Activated T-cell treated with anti-CD3 and anti-CD28 coated beads, Interleukin-2, amount 50 U/mL, for 72 hours (primary cell): ENCODE data around the gene FCHSD2. TPM values are rescaled to one million over a fixed set of nuclear protein-coding genes. Genes with fewer than 3 reads are reported as not detected.
A peak's percentile ranks its signal among the peaks of the same experiment; 100 is the strongest.
"Not testable (repeated sequence)": the region's sequence is repeated elsewhere in the genome, so short reads cannot be mapped to it uniquely, and the experiment has no call there.

Experiments
- ATAC-seq, 2 donors: fragments of 150-1000 bp; cut with Tn5 transposase; replicated peaks in 1 of 2; 2 replicates each; pipeline ENCODE4 v1.10.0; 2021; ENCODE audit warnings: moderate library complexity in 2 of 2, mild to moderate bottlenecking in 1 of 2
- DNase-seq, 2 donors: peaks; one replicate each; pipeline ENCODE4 v3.0.0; 2021 to 2022; ENCODE audit warnings: mixed read lengths in 1 of 2
- H3K27ac Mint-ChIP-seq: one replicate; pipeline ENCODE4 v1.8.0; 2022; ENCODE audit warnings: mild to moderate bottlenecking, moderate library complexity, mixed read lengths
- H3K27me3 Mint-ChIP-seq: one replicate; pipeline ENCODE4 v1.8.0; 2022; ENCODE audit warnings: low read depth, mixed read lengths
- H3K36me3 Mint-ChIP-seq, 2 donors: one replicate each; pipeline ENCODE4 v1.8.0; 2022; ENCODE audit warnings: mixed read lengths in 2 of 2, mild to moderate bottlenecking in 1 of 2; ENCODE audit not compliant: insufficient read depth in 2 of 2
- H3K4me1 Mint-ChIP-seq: one replicate; pipeline ENCODE4 v1.8.0; 2022; ENCODE audit warnings: low read depth, mixed read lengths
- H3K4me3 Mint-ChIP-seq, 2 donors: one replicate each; pipeline ENCODE4 v1.8.0; 2022; ENCODE audit warnings: mild to moderate bottlenecking in 2 of 2, mixed read lengths in 2 of 2, moderate library complexity in 2 of 2
- H3K9me3 Mint-ChIP-seq, 2 donors: one replicate each; pipeline ENCODE4 v1.8.0; 2022; ENCODE audit warnings: mixed read lengths in 2 of 2
- total RNA-seq, 2 donors: library from RNA; stranded (reverse); gene quantifications; one replicate each; pipeline ENCODE4 v1.2.3, GENCODE V29; 2022

The FCHSD2 gene
- total RNA-seq, 2 donors from 2014 or later = 38.3 to 47.1 TPM

GRCh38 chr11:72981971-72982685 lies 160.0 kb downstream of the FCHSD2 start:
- H3K27ac Mint-ChIP-seq = no peak overlapping the region
- peaks cover 16% of the 10 kb centered on the region for H3K4me1 Mint-ChIP-seq
- DNase-seq (no peak), ATAC-seq (no peak)
- peaks cover 8 to 9% of the 10 kb centered on the region in 2 donors for H3K36me3 Mint-ChIP-seq
- H3K4me3 Mint-ChIP-seq = no peak overlapping the region
- H3K9me3 Mint-ChIP-seq = peaks cover 0 to 2% of the 10 kb centered on the region in 2 donors
- no peaks in the 10 kb centered on the region for H3K27me3 Mint-ChIP-seq

- Mint-ChIP-seq H3K9me3 (peaks cover 3 to 6% of the 10 kb centered on the region in 2 donors), H3K27me3 (no peaks in the 10 kb centered on the region), H3K4me1 (peaks cover 20% of the 10 kb centered on the region), H3K36me3 (peaks cover 12% of the 10 kb centered on the region in 2 donors), H3K27ac (peak overlapping the region; percentile 80), H3K4me3 (no peak overlapping the region)
- no peak for DNase-seq
- peak in 1 of 2 donors; percentile 47 for ATAC-seq
These were observed 161.0 kb downstream of the FCHSD2 start for GRCh38 chr11:72981080-72981479.

- H3K9me3 Mint-ChIP-seq, H3K4me3 Mint-ChIP-seq, H3K27ac Mint-ChIP-seq, H3K27me3 Mint-ChIP-seq, ATAC-seq, DNase-seq: not testable (repeated sequence)
- peaks cover 34% of the 10 kb centered on the region for H3K4me1 Mint-ChIP-seq
- H3K36me3 Mint-ChIP-seq = peaks cover 16 to 25% of the 10 kb centered on the region in 2 donors
These were observed 164.3 kb downstream of the FCHSD2 start for GRCh38 chr11:72977782-72978181.

GRCh38 chr11:72976522-72976892 lies 165.6 kb downstream of the FCHSD2 start:
- not testable (repeated sequence) for ATAC-seq, H3K4me3 Mint-ChIP-seq, H3K27ac Mint-ChIP-seq, H3K9me3 Mint-ChIP-seq, DNase-seq, H3K27me3 Mint-ChIP-seq
- Mint-ChIP-seq H3K4me1 (peaks cover 35% of the 10 kb centered on the region), H3K36me3 (peaks cover 16 to 25% of the 10 kb centered on the region in 2 donors)

GRCh38 chr11:72975778-72976521 lies 166.2 kb downstream of the FCHSD2 start:
- Mint-ChIP-seq H3K4me1 (peaks cover 38% of the 10 kb centered on the region), H3K4me3 (peak overlapping the region; percentile 5 to 7)

GRCh38 chr11:72974487-72975205 lies 167.5 kb downstream of the FCHSD2 start:
- Mint-ChIP-seq H3K4me1 (peaks cover 48% of the 10 kb centered on the region), H3K4me3 (peak overlapping the region in 1 of 2 donors; percentile 43), H3K36me3 (peaks cover 14 to 24% of the 10 kb centered on the region in 2 donors), H3K27ac (peak overlapping the region; percentile 86), H3K27me3 (no peaks in the 10 kb centered on the region), H3K9me3 (peaks cover 6 to 7% of the 10 kb centered on the region in 2 donors)
- DNase-seq = no peak
- no peak for ATAC-seq

More at GRCh38 chr11:72975778-72976521, 166.2 kb downstream of the FCHSD2 start:
- Mint-ChIP-seq H3K27me3 (no peaks in the 10 kb centered on the region), H3K9me3 (peaks cover 6 to 7% of the 10 kb centered on the region in 2 donors), H3K36me3 (peaks cover 16 to 25% of the 10 kb centered on the region in 2 donors), H3K27ac (peak overlapping the region; percentile 17)
- no peak for DNase-seq
- ATAC-seq = peak; percentile 79 to 90

- Mint-ChIP-seq H3K9me3 (peaks cover 3 to 7% of the 10 kb centered on the region in 2 donors), H3K4me1 (peaks cover 57% of the 10 kb centered on the region), H3K36me3 (peaks cover 9 to 19% of the 10 kb centered on the region in 2 donors), H3K4me3 (no peak overlapping the region), H3K27ac (no peak overlapping the region), H3K27me3 (no peaks in the 10 kb centered on the region)
- ATAC-seq (no peak), DNase-seq (no peak)
These were observed 169.5 kb downstream of the FCHSD2 start for GRCh38 chr11:72972496-72973128.

- ATAC-seq (no peak), DNase-seq (no peak)
- Mint-ChIP-seq H3K4me3 (no peak overlapping the region), H3K27ac (no peak overlapping the region), H3K4me1 (peaks cover 55% of the 10 kb centered on the region), H3K27me3 (no peaks in the 10 kb centered on the region), H3K36me3 (peaks cover 5 to 20% of the 10 kb centered on the region in 2 donors), H3K9me3 (peaks cover 0 to 4% of the 10 kb centered on the region in 2 donors)
These were observed 170.7 kb downstream of the FCHSD2 start for GRCh38 chr11:72971192-72971967.

GRCh38 chr11:72970557-72971118 lies 171.5 kb downstream of the FCHSD2 start:
- peaks cover 48% of the 10 kb centered on the region for H3K4me1 Mint-ChIP-seq
- H3K36me3 Mint-ChIP-seq = peaks cover 5 to 20% of the 10 kb centered on the region in 2 donors
- no peaks in the 10 kb centered on the region for H3K27me3 Mint-ChIP-seq
- peak overlapping the region; percentile 95 for H3K27ac Mint-ChIP-seq
- peak overlapping the region; percentile 18 to 79 for H3K4me3 Mint-ChIP-seq
- H3K9me3 Mint-ChIP-seq = peaks cover 0 to 4% of the 10 kb centered on the region in 2 donors
- ATAC-seq (peak; percentile 18 to 25), DNase-seq (peak; percentile 8 to 22)

GRCh38 chr11:72969894-72970335 lies 172.2 kb downstream of the FCHSD2 start:
- DNase-seq (peak; percentile 26 to 27), ATAC-seq (peak; percentile 95)
- peak overlapping the region; percentile 95 for H3K27ac Mint-ChIP-seq
- peaks cover 0 to 4% of the 10 kb centered on the region in 2 donors for H3K9me3 Mint-ChIP-seq
- H3K4me3 Mint-ChIP-seq = peak overlapping the region; percentile 48 to 79
- peaks cover 41% of the 10 kb centered on the region for H3K4me1 Mint-ChIP-seq
- peaks cover 5 to 20% of the 10 kb centered on the region in 2 donors for H3K36me3 Mint-ChIP-seq
- H3K27me3 Mint-ChIP-seq = no peaks in the 10 kb centered on the region

- Mint-ChIP-seq H3K36me3 (peaks cover 2 to 15% of the 10 kb centered on the region in 2 donors), H3K4me3 (no peak overlapping the region), H3K27me3 (no peaks in the 10 kb centered on the region), H3K9me3 (no peaks in the 10 kb centered on the region), H3K27ac (peak overlapping the region; percentile 36), H3K4me1 (peaks cover 34% of the 10 kb centered on the region)
- no peak for ATAC-seq
- DNase-seq = no peak
These were observed 173.7 kb downstream of the FCHSD2 start for GRCh38 chr11:72968390-72968789.
